ENCODE data around the gene GALNT18. TPM values are rescaled to one million over a fixed set of nuclear protein-coding genes. Genes with fewer than 3 reads are reported as not detected.

Gene GALNT18
- total RNA-seq, 1 donor from 2014 or later: 0.53 TPM

- no peak for DNase-seq (ENCODE audit: low read depth, low spot score)
Observed at GRCh38 chr11:11533057-11533456, 88.7 kb downstream of the GALNT18 start.

GRCh38 chr11:11532574-11532973 is 89.2 kb downstream of the GALNT18 start:
- no peak for DNase-seq (ENCODE audit: low read depth, low spot score)

- DNase-seq (ENCODE audit: low read depth, low spot score): no peak
Observed at GRCh38 chr11:11531131-11531908, 90.5 kb downstream of the GALNT18 start.

DNA sequence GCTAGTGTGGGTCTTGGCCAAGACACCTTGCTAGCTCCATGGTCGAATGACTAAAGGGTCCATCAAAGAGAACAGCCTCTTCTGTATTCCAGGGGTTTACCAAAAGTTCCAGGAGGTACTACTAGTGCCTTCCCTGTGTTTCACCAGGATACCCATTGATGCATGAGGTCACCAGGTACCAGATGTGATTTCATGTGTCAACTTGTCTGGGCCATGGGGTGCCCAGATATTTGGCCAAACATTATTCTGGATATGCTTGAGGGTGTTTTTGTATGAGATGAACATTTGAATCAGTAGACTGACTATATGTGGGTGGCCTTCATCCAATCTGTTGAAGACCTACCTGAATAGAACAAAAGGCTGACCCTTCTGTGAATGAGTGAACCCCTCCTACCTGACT is 92.8 kb downstream of the GALNT18 start:
- DNase-seq (ENCODE audit: low read depth, low spot score): no peak

DNA sequence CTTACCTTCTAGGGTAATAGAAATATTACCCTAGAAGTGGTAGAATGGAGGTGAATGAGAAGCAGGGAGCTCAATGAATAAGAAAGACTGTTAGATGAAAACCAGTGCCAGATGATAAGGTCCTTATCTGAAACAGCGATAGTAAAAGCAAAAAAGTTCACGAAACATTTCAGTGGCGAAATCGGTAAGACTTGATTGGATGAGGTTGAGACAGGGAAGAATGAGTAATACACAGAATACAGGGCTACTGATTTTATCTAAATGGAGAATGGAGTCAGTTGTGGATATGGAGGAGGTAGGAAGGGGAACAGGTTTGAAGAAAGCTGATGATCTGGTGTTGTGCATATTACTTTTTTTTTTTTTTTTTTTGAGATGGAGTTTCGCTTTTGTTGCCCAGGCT is 96.5 kb downstream of the GALNT18 start:
- no peak for DNase-seq (ENCODE audit: low read depth, low spot score)

DNA sequence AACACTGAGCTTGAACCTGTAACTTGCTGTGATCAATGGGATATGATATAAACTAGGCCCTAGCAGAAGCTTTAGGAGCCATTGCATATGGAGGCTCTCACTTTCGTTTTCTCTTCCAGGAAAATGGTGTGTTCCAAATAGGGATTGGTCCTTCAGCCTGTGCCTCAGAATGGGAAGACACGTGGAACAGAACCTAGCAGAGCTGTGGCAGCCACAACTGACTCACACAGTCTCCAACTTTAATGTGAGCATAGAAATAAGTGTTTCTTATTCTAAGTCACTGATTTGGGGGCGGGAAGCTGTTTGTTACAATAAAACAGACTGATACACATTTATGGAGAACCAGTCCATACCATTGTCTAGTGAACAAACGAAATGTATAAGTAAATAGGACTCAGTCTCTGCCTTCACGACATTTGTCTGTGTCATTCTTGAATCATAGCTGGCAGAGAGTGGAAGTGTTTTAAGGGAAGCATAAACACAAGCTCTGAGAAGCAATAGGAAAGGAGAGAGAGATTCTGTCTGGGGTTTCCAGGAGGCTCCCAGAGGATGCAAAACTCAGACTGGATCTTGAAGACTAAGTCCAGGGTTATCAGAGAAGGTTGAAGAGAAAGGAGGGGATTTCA is 97.3 kb downstream of the GALNT18 start:
- no peak for DNase-seq (ENCODE audit: low read depth, low spot score)

DNA sequence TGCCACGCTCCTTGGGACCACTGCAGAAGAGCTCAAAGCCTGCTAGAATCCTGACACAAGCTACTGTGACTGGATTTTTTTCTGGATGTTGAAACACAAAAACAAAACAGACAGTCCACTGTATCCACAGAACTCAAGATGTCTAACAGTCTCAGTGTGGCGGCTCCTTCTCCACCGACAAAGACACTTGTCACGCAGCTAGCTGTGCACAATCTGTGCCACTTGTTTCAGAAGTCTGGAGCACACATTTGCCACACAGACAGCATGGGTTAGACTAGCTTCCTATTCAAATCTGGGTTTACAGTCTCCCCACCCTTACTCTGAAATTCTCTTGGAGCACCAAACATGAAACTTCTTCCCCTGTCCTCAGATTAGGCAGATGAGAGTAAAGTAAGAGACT is 99.2 kb downstream of the GALNT18 start:
- DNase-seq (ENCODE audit: low read depth, low spot score): no peak

- no peak for DNase-seq (ENCODE audit: low read depth, low spot score)
Observed at GRCh38 chr11:11521306-11522002, 100.4 kb downstream of the GALNT18 start.

- no peak for DNase-seq (ENCODE audit: low read depth, low spot score)
Observed at GRCh38 chr11:11520231-11521015, 101.4 kb downstream of the GALNT18 start.

DNA sequence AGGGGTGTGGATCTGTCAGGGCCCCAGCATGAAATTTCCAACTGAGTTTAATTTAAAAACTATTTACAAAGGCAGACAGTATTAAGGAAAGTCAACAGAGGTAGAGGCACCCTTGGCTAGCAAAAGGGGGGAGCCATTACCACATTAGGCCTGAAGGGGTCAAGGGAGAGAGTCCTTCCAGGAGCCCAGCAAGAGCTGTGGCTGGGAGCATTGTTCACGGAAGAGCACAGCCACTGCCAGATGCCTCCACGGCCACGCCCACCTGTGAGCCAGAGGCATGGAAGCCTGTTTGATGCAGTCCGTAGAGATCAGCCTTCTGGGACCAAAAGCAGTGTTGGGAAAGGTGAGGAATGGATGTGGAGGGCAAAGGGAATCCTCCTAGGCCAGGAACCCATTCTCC is 102.6 kb downstream of the GALNT18 start:
- DNase-seq (ENCODE audit: low read depth, low spot score): no peak

- DNase-seq (ENCODE audit: low read depth, low spot score): no peak
Observed at GRCh38 chr11:11514246-11514645, 107.6 kb downstream of the GALNT18 start.

- no peak for DNase-seq (ENCODE audit: low read depth, low spot score)
Observed at GRCh38 chr11:11513422-11513821, 108.4 kb downstream of the GALNT18 start.

- DNase-seq (ENCODE audit: low read depth, low spot score): no peak
Observed at GRCh38 chr11:11512929-11513328, 108.9 kb downstream of the GALNT18 start.

DNA sequence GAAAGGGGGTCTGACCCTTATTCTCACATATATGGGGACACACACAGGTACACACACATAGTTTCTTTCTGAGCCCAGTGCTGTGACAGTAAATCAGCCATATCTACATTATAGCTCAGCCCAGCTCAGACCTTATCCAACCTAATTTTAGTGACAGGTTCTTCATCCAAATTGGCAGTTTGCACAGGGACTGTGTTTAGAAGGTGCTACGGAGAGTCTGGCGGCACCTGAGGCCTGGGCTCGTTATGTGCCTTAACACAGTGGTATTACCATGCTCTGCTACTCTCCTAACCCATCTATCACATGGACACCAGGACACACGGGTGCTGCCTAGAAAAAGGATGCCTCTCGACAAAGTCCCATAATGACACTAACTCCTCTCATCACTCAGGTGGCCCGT is 109.3 kb downstream of the GALNT18 start:
- DNase-seq (ENCODE audit: low read depth, low spot score): no peak

DNA sequence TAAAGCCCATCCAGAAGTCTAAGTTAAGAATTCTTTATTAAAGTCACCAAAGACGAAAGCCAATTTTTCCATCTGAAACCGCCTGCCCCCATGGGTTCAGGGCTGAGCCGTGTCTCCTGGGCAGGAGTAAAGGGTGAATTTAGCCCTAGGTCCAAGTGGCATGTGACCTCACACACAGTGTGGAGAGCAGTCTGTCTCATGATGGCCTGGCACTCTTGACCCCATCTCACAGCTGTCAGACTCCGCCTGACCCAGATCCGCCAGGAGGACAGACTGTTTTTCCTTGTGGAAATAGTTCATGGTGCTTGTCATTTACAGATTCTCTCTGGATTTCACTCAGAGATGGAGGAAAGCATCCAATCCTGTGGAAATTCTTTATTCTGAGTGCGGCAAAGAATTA is 109.7 kb downstream of the GALNT18 start:
- no peak for DNase-seq (ENCODE audit: low read depth, low spot score)

DNA sequence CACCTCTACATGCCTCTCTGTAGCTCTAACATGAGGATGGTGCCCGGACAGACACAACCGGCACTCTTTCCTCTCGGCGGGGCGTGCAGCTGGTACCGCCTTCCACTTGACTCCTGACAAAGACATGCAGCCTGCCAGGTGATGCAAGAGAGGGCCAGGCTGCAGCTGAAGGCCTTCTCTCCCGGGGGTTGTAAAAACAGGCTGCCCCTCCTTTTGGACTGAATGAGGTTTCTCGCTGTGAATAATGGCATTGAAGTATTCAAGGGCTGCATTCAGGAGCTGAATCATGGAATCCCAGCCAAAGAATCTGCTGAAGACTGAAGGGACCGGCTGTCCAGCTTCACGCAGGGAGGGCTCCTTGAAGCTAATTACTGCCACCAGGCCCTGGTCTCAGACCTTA is 110.9 kb downstream of the GALNT18 start:
- DNase-seq (ENCODE audit: low read depth, low spot score): no peak

DNA sequence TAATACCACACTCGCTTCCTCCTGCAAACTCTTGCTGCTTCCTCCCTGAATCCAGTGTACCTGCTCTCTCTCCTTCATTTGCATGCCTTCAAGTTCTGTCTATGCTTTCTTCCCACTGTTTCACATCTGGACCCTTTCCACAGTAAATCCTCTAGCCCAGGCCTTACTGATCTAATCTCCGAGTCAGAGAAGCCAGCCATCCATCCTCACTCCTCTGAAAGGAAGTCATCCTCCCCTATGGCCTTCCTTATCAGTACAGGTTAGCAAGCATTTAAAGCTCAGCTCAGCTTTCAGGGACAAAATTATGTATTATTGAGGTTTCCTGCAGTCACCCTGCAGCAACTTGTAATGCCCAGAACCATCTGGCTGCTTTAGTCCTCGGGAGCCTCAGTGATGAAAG is 116.1 kb downstream of the GALNT18 start:
- no peak for DNase-seq (ENCODE audit: low read depth, low spot score)

GRCh38 chr11:11505190-11505589 is 116.6 kb downstream of the GALNT18 start:
- DNase-seq (ENCODE audit: low read depth, low spot score): no peak

DNA sequence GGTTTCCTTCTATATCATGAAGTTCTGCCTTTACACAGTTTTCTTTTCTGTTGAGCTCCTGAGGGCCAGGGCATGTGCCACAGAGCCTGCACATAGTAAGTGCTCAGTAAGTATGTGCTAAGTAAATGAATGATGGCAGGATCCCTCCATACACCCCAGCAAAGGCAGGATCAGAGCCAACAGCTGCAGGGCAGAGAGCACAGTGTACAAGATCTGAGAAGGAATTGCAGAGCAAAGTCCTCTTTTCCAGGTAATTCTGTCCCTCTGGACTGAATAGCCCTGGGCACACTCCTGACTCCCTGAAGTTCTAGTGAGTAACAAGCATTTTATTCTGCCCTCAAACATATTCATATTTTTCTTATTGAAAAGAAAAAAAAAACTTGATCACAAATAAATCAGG is 117.7 kb downstream of the GALNT18 start:
- no peak for DNase-seq (ENCODE audit: low read depth, low spot score)

DNA sequence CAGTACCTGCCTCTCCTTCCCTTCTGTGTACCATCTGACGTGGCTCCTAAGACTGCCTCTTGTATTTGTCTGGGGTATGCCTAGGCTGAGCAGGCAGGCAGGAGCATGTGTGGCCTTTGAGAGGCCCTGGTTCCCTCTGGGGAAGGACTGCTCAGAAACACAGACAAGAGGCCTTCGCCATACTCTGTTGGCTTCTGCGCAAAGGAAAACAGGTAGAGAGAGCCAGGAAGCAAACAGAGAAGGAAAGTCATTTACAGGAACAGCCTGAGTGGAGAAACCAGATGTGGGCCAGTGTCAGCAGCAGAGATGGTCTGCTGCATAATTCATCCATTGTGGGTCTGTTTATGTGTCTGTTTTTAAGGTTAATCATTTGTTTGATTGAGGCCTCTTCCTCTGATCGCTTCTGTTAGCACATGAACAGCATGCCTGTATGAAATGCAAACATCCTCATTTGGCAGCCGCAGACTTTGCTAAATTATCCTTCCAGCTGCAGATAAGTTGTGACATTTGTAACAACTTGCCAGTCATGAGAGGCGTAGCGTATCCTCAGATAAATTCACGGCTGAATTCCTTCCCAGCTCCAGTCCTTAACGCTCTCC is 119.4 kb downstream of the GALNT18 start:
- DNase-seq (ENCODE audit: low read depth, low spot score): no peak

DNA sequence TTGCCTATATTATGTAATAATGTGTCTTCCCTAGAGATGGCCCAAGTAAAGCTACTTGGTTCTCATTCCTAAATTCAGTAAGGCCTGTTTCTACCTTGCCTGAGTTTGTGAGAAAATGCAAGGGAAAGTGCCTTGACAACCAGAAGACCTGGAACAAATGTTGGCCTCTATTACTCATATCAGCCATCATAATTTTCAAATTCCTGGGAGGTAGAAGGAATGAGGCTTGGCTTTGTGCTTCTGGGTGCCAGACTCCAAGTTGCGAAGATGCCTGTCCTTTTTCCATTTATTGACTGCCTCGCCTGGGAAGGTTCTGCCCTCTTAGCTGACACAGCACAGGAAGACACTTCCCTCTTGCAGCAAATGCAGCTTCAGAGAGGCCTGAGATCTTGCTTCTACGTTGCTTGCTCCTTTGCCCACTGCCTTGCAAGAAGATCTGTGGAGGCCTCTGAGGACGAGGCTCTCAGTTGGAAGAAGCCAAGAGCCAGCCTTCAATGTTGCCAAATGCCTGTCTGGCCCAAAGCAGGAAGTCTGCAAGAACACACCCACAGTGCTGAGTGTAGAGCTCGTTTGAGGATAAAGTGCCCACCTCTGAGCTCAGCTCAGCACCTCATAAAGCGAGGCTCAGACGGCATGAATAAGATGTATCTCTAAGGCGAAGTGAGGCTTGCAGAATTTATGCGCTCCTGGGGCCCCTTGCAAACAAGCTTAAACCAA is 120.1 kb downstream of the GALNT18 start:
- no peak for DNase-seq (ENCODE audit: low read depth, low spot score)
